BE2C (cell line): Measurements from ENCODE around the gene PIGK.

Experiments
- DNase-seq: peaks from one replicate; pipeline ENCODE4 v3.0.0-alpha.2; 2020
- H3K27me3 ChIP-seq: fragments of 250-450 bp; sonication (Bioruptor Pico); 2 replicates; pipeline ENCODE4 v1.5.1; 2020; ENCODE audit warnings: mild to moderate bottlenecking
- H3K36me3 ChIP-seq: fragments of 250-450 bp; sonication (Bioruptor Pico); 2 replicates; pipeline ENCODE4 v1.5.1; 2020; ENCODE audit warnings: mild to moderate bottlenecking
- H3K4me1 ChIP-seq: fragments of 250-450 bp; sonication (Bioruptor Pico); 2 replicates; pipeline ENCODE4 v1.5.1; 2020
- H3K4me3 ChIP-seq: 2 replicates; pipeline ENCODE4 v1.5.1; 2011; ENCODE audit warnings: low read depth, low read length
- H3K9me3 ChIP-seq: fragments of 250-450 bp; sonication (Bioruptor Pico); 2 replicates; pipeline ENCODE4 v1.5.1; 2020
- CTCF ChIP-seq: IDR thresholded peaks from 2 replicates; pipeline ENCODE4 v1.5.1; 2012; ENCODE audit warnings: mild to moderate bottlenecking, low read depth, low read length

PIGK gene

DNA sequence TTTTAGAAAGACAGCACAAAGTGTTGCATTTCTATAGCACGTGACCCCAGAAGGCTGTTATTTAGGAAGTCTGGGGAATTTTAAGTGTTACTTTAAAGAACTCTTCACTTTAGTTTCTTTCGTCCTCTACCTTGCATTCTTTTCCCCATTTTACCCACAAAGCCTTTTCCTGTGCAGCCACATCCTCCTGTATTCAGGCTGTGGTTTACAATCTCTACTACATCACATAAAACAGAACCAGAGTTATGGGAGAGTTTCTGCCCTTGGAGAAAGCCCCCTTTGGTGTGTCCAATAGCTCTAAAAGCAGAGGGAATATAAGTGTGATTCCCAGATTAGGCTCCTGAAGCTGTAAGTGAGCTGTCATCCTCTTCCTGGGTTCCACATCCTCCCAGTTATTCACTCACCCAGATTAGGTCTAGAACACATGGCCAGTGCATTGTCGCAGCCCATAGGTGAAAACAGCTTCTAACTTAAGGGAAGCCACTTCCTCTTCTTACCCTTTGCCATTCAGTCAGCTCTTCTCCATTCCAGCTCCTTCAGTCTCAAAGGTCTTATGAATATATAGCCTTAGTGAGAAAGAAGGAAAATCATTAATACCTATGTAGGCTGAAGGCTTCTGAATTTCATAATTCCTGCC, 171.1 kb downstream of the PIGK start:
- no peaks in the 10 kb centered on the region for H3K36me3 ChIP-seq
- H3K9me3 ChIP-seq: no peaks in the 10 kb centered on the region
- no peaks in the 10 kb centered on the region for H3K27me3 ChIP-seq
- no peak for DNase-seq
- no peak for TF ChIP-seq CTCF
- H3K4me1 ChIP-seq: peaks cover 9% of the 10 kb centered on the region
- no peak overlapping the region for H3K4me3 ChIP-seq

DNA sequence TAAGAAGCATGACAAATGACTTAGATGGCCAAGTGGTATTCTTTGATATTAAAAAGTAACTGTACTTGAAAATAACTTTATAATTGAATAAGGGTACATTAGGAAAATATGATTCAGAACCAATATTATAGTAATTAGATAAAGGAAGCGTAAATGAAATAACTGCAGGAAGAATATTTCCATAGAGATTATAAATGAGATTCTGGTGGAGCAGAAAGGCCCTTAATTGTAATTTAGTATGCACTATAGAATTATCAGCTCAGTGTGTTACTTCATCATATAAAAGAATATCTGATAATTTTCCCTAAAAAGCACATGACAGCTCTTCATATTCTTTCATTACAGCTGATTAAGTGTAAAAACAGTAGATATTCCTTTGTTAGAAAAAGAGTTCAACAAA, 171.7 kb downstream of the PIGK start:
- Histone ChIP-seq H3K4me1 (peaks cover 9% of the 10 kb centered on the region), H3K4me3 (no peak overlapping the region), H3K9me3 (no peaks in the 10 kb centered on the region), H3K27me3 (no peaks in the 10 kb centered on the region), H3K36me3 (no peaks in the 10 kb centered on the region)
- DNase-seq: no peak
- TF ChIP-seq CTCF: no peak

GRCh38 chr1:77044133-77044849, 174.9 kb downstream of the PIGK start:
- Histone ChIP-seq H3K27me3 (no peaks in the 10 kb centered on the region), H3K4me1 (peaks cover 9% of the 10 kb centered on the region), H3K4me3 (no peak overlapping the region), H3K9me3 (no peaks in the 10 kb centered on the region), H3K36me3 (no peaks in the 10 kb centered on the region)
- no peak for DNase-seq
- no peak for TF ChIP-seq CTCF

DNA sequence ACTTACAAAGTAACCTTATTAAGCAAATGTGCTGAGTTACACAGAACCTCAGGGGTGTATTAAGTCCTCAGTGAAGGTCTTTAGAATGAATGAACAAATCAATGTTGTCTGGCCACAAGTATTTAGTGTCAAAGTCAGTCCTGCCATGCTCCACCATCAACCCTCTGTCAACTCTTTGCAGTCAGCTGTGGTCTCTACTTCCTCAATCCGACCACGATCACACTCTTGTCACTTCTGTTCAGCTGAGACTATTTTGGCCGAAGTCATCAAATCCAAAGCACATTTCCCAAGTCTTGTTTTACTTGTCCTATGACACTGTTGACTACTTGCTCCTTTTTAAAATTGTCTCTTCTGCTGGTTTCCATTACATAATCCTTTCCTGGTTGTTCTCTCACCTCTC, 178.4 kb downstream of the PIGK start:
- H3K4me1 ChIP-seq: no peaks in the 10 kb centered on the region; the same call in 1 of the 2 replicates
- H3K4me3 ChIP-seq: no peak overlapping the region
- no peak for DNase-seq
- no peaks in the 10 kb centered on the region for H3K36me3 ChIP-seq
- no peaks in the 10 kb centered on the region for H3K27me3 ChIP-seq
- no peaks in the 10 kb centered on the region for H3K9me3 ChIP-seq
- no peak for TF ChIP-seq CTCF

DNA sequence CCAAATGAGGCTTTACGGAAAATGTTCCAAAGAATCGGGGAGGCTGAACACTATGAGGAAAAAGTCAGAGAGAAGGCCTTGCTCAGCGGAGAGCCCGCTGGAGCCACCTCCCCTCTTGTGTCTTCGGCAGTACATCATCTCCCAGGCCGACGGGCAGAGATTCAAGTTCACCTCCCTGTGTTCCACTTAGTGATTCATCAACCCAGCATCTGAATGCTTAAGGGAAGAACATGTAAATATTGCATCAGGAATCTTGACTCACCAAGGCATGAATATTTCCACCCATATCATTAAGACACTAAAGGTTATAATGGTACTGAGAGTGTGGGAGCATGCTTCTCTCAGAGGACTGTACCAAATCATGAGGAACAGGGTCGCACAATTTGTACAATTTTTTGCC, 179.5 kb downstream of the PIGK start:
- Histone ChIP-seq H3K4me1 (no peaks in the 10 kb centered on the region), H3K36me3 (no peaks in the 10 kb centered on the region), H3K9me3 (no peaks in the 10 kb centered on the region), H3K27me3 (no peaks in the 10 kb centered on the region), H3K4me3 (no peak overlapping the region)
- TF ChIP-seq CTCF: no peak
- no peak for DNase-seq

DNA sequence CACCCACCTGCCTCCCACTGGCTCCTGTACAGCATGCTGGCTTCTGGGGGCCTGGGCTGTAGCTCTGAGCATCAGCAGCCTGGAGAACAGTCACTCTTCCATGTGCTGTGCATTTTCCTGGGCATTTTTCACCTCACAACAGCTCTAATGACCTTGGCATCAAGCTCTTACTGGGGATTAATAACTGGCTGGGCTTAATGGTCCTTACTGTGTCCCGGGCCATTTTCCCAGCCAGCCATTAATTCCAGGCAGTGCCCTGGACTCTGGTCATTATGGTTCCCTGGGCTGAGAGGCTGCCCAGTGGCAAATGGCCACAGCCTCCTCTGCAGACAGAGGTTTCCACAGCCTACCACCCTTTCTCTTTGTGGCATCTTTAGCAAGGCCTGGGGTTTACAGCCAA, 180.1 kb downstream of the PIGK start:
- TF ChIP-seq CTCF: no peak
- H3K27me3 ChIP-seq: no peaks in the 10 kb centered on the region

More for the DNA sequence above, 180.1 kb downstream of the PIGK start:
- no peaks in the 10 kb centered on the region for H3K36me3 ChIP-seq
- no peaks in the 10 kb centered on the region for H3K4me1 ChIP-seq
- no peaks in the 10 kb centered on the region for H3K9me3 ChIP-seq
- no peak overlapping the region for H3K4me3 ChIP-seq
- DNase-seq: no peak
